WERI-Rb-1 (cell line): ENCODE measurements around the gene SMC5.

Source experiments
- DNase-seq: peaks from one replicate; pipeline ENCODE4 v3.0.0-alpha.2; 2020
- H3K27ac ChIP-seq: fragments of 250-450 bp; sonication (Bioruptor Pico); 2 replicates; pipeline ENCODE4 v1.5.1; 2020; ENCODE audit warnings: mild to moderate bottlenecking, moderate library complexity
- H3K27me3 ChIP-seq: fragments of 250-450 bp; sonication (Bioruptor Pico); 2 replicates; pipeline ENCODE4 v1.5.1; 2021; ENCODE audit warnings: mild to moderate bottlenecking, low read depth, moderate library complexity; ENCODE audit not compliant: insufficient read depth, severe bottlenecking
- H3K36me3 ChIP-seq: fragments of 250-450 bp; sonication (Bioruptor Pico); 2 replicates; pipeline ENCODE4 v1.5.1; 2020; ENCODE audit warnings: mild to moderate bottlenecking, moderate library complexity
- H3K4me3 ChIP-seq: 2 replicates; pipeline ENCODE4 v1.5.1; 2011; ENCODE audit warnings: low read depth, mild to moderate bottlenecking, control low read depth, low read length
- H3K9me3 ChIP-seq: fragments of 250-450 bp; sonication (Bioruptor Pico); 2 replicates; pipeline ENCODE4 v1.5.1; 2021; ENCODE audit warnings: mild to moderate bottlenecking, moderate library complexity; ENCODE audit not compliant: severe bottlenecking
- CTCF ChIP-seq: IDR thresholded peaks from 2 replicates; pipeline ENCODE4 v1.5.1; 2011; ENCODE audit warnings: low read depth, mild to moderate bottlenecking, control low read depth, inconsistent platforms, low read length

SMC5 gene

GRCh38 chr9:70347046-70347445 is 88.3 kb downstream of the SMC5 start:
- H3K27ac ChIP-seq: no peak overlapping the region
- H3K36me3 ChIP-seq: peaks cover 34% of the 10 kb centered on the region
- DNase-seq: no peak
- no peaks in the 10 kb centered on the region for H3K27me3 ChIP-seq
- no peak overlapping the region for H3K4me3 ChIP-seq
- no peaks in the 10 kb centered on the region for H3K9me3 ChIP-seq
- no peak for TF ChIP-seq CTCF

GRCh38 chr9:70352356-70352755 is 93.6 kb downstream of the SMC5 start:
- Histone ChIP-seq H3K27me3 (no peaks in the 10 kb centered on the region), H3K9me3 (no peaks in the 10 kb centered on the region), H3K36me3 (peaks cover 34% of the 10 kb centered on the region), H3K27ac (no peak overlapping the region), H3K4me3 (no peak overlapping the region)
- no peak for DNase-seq
- no peak for TF ChIP-seq CTCF

- peak; percentile 31; the same call in 1 of the 2 replicates for TF ChIP-seq CTCF
- Histone ChIP-seq H3K4me3 (no peak overlapping the region), H3K9me3 (no peaks in the 10 kb centered on the region), H3K27me3 (no peaks in the 10 kb centered on the region), H3K36me3 (peaks cover 32% of the 10 kb centered on the region), H3K27ac (no peak overlapping the region)
- no peak for DNase-seq
Observed at GRCh38 chr9:70352802-70353201, 94.0 kb downstream of the SMC5 start.

- H3K27me3 ChIP-seq: no peaks in the 10 kb centered on the region
- no peak for DNase-seq
- no peak overlapping the region for H3K4me3 ChIP-seq
- H3K27ac ChIP-seq: no peak overlapping the region
- peaks cover 14% of the 10 kb centered on the region for H3K36me3 ChIP-seq
- TF ChIP-seq CTCF: no peak
- no peaks in the 10 kb centered on the region for H3K9me3 ChIP-seq
Observed at GRCh38 chr9:70355801-70356200, 97.0 kb downstream of the SMC5 start.

GRCh38 chr9:70362952-70363351 is 104.2 kb downstream of the SMC5 start:
- no peaks in the 10 kb centered on the region for H3K36me3 ChIP-seq
- DNase-seq: no peak
- H3K27me3 ChIP-seq: no peaks in the 10 kb centered on the region
- no peak overlapping the region for H3K27ac ChIP-seq
- no peak for TF ChIP-seq CTCF
- no peaks in the 10 kb centered on the region for H3K9me3 ChIP-seq
- H3K4me3 ChIP-seq: no peak overlapping the region

- no peak for TF ChIP-seq CTCF
- Histone ChIP-seq H3K27ac (no peak overlapping the region), H3K9me3 (no peaks in the 10 kb centered on the region), H3K36me3 (no peaks in the 10 kb centered on the region), H3K27me3 (no peaks in the 10 kb centered on the region), H3K4me3 (no peak overlapping the region)
- no peak for DNase-seq
Observed at GRCh38 chr9:70363760-70364159, 105.0 kb downstream of the SMC5 start.
